Measurements from ENCODE around the gene FBXO41. TPM values are rescaled to one million over a fixed set of nuclear protein-coding genes. Genes with fewer than 3 reads are reported as not detected.

Gene FBXO41
- total RNA-seq, 1 donor from 2014 or later = 5.2 TPM

GRCh38 chr2:73218298-73218697 lies 66.0 kb downstream of the FBXO41 start:
- Mint-ChIP-seq H3K27ac (no peak overlapping the region), H3K9me3 (no peaks in the 10 kb centered on the region)

GRCh38 chr2:73217826-73218225 lies 66.5 kb downstream of the FBXO41 start:
- TF ChIP-seq CTCF (conservative IDR thresholded peaks at IDR 0.05) = no peak
- Mint-ChIP-seq H3K9me3 (no peaks in the 10 kb centered on the region), H3K36me3 (peaks cover 4% of the 10 kb centered on the region), H3K4me3 (no peak overlapping the region), H3K4me1 (ENCODE audit: unreplicated experiment) (peaks cover 20% of the 10 kb centered on the region), H3K27ac (no peak overlapping the region), H3K27me3 (no peaks in the 10 kb centered on the region)
- no peak for DNase-seq (ENCODE audit: extremely low spot score, unreplicated experiment)

More at GRCh38 chr2:73218298-73218697, 66.0 kb downstream of the FBXO41 start:
- TF ChIP-seq CTCF (conservative IDR thresholded peaks at IDR 0.05) = no peak
- peaks cover 20% of the 10 kb centered on the region for H3K4me1 Mint-ChIP-seq (ENCODE audit: unreplicated experiment)
- no peaks in the 10 kb centered on the region for H3K27me3 Mint-ChIP-seq
- peaks cover 4% of the 10 kb centered on the region for H3K36me3 Mint-ChIP-seq
- H3K4me3 Mint-ChIP-seq = no peak overlapping the region
- DNase-seq (ENCODE audit: extremely low spot score, unreplicated experiment) = no peak

- no peak overlapping the region for H3K4me3 Mint-ChIP-seq
- no peak for DNase-seq (ENCODE audit: extremely low spot score, unreplicated experiment)
- no peak overlapping the region for H3K27ac Mint-ChIP-seq
- TF ChIP-seq CTCF (conservative IDR thresholded peaks at IDR 0.05) = no peak
- H3K4me1 Mint-ChIP-seq (ENCODE audit: unreplicated experiment) = peaks cover 24% of the 10 kb centered on the region
- peaks cover 4% of the 10 kb centered on the region for H3K36me3 Mint-ChIP-seq
- H3K9me3 Mint-ChIP-seq = no peaks in the 10 kb centered on the region
- H3K27me3 Mint-ChIP-seq = peaks cover 3% of the 10 kb centered on the region
These were observed 67.1 kb downstream of the FBXO41 start for GRCh38 chr2:73217160-73217559.

GRCh38 chr2:73215254-73215653 lies 69.0 kb downstream of the FBXO41 start:
- Mint-ChIP-seq H3K4me1 (ENCODE audit: unreplicated experiment) (peaks cover 24% of the 10 kb centered on the region), H3K36me3 (no peaks in the 10 kb centered on the region), H3K27ac (peak overlapping the region; percentile 87), H3K27me3 (peaks cover 6% of the 10 kb centered on the region), H3K4me3 (peak overlapping the region; percentile 97), H3K9me3 (no peaks in the 10 kb centered on the region)
- no peak for TF ChIP-seq CTCF (conservative IDR thresholded peaks at IDR 0.05)
- no peak for DNase-seq (ENCODE audit: extremely low spot score, unreplicated experiment)

- Mint-ChIP-seq H3K27me3 (peaks cover 15% of the 10 kb centered on the region), H3K4me3 (peak within 1 kb of the TSS; percentile 97), H3K9me3 (no peaks in the 10 kb centered on the region), H3K4me1 (ENCODE audit: unreplicated experiment) (peaks cover 24% of the 10 kb centered on the region), H3K36me3 (no peaks in the 10 kb centered on the region), H3K27ac (peak within 1 kb of the TSS; percentile 87)
- no peak for TF ChIP-seq CTCF (conservative IDR thresholded peaks at IDR 0.05)
- DNase-seq (ENCODE audit: extremely low spot score, unreplicated experiment) = peak; percentile 87
These were observed 69.9 kb downstream of the FBXO41 start, which contains the start of gene SMYD5 for GRCh38 chr2:73214120-73215035. Gene SMYD5 (plus strand): TSS chr2:73214245. CDS start chr2:73214267, 22 bp downstream.

Measured in type B pancreatic cell (in vitro differentiated cells).